Hindlimb muscle (tissue), 1 donor: Measurements from ENCODE around the gene UBE2QL1. TPM values are rescaled to one million over a fixed set of nuclear protein-coding genes. Genes with fewer than 3 reads are reported as not detected.

ENCODE experiments used
- DNase-seq: peaks from one replicate; pipeline ENCODE4 v3.0.0-alpha.2; 2013
- polyA plus RNA-seq: library from polyadenylated mRNA; unstranded; fragments of 120-200 nt; gene quantifications from one replicate; pipeline ENCODE4 v1.2.1, GENCODE V29; 2013; ENCODE audit not compliant: insufficient read length

Gene UBE2QL1, protein sequence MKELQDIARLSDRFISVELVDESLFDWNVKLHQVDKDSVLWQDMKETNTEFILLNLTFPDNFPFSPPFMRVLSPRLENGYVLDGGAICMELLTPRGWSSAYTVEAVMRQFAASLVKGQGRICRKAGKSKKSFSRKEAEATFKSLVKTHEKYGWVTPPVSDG
- 2.3 TPM for polyA plus RNA-seq

DNA sequence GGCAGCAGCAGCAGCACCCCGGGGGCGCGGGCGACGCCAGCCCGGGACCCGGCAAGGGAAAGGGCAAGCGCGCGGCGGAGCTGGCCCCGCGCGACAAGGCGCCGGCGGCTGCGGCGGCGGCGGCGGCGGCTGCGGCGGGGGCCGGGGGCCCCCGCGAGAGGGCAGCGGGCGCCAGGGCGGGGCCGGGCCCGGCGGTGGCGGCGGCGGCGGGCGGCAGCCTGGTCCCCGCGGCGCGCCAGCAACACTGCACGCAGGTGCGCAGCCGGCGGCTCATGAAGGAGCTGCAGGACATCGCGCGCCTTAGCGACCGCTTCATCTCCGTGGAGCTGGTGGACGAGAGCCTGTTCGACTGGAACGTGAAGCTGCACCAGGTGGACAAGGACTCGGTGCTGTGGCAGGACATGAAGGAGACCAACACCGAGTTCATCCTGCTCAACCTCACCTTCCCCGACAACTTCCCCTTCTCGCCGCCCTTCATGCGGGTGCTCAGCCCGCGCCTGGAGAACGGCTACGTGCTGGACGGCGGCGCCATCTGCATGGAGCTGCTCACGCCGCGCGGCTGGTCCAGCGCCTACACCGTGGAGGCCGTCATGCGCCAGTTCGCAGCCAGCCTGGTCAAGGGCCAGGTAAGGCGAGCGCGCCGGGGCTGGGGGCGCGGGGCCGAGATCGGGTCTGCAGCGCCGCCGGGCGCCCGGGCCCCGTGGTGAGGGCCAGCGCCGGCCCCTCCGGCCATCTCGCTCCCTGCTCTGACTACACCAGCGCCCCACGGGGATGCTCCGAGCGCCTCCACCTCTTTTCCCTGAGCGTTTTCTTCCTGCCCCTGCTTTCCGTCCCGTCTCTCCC, at the start of gene UBE2QL1:
TSS of gene UBE2QL1 (plus strand) at position 238 of the 843 bp plus-strand sequence. CDS start at position 273, 35 bp downstream.
- peak; percentile 10 for DNase-seq

DNA sequence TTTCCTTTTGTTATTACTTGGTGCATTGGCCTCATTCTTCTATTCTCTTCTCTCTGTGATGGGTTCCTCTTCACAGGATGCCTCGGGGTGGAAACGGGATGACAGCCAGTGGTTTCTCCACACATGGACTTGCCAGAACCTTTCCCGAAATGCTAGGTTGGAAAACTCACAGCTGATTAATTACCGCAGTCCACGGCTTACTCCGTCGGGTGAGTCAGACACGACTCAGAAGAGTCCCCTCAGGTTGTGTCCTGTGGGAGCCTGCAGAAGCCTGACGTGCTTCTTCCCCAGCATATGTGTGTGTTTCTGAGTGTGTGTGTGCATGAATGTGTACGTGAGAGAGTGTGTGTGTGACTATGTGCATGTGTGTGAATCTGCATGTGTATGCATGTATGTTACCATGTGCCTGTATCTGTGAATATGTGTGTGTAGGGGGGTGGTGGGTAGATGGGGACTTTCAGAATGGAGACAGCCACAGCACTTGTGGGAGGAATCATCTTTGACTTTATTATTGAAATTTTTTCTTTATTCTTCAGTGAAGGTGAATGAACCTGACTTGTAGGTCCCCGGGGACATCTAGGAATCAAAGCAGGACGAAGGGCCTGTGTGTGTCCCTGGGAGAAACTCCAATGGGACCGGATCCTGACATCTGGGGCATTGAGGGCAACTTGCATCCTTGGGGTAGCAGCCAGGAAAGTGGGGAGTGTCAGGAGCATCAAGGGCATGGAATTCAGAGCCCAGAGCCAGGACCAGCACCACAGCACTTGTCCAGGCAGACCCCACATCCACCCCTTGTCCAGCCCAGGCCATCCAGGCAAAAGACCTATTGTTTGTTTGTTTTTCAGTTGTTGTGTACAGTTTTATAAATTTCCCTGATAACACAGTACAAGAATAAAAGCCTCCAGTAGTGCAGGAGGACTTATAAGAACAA, 48.4 kb upstream of the UBE2QL1 start:
- DNase-seq: no peak

DNA sequence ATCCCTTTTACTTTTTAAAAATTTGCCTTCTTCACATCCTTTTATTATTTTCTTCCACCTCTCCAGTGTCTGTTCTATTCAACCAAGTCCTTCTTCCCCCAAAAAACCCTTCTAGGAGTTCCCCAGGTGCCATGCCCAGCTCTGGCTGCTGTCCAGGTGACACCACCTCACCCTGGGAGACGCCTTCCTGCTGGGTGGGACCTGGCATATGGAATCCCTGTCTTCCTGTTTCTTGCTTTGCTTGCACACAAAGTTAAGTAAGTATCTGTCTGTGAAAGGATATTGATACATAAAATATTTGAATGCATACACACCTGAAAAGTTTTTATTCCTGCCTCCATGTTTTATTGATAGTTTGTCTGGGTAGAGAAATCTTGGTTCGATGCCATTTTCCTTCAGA, 47.2 kb upstream of the UBE2QL1 start:
- no peak for DNase-seq

DNA sequence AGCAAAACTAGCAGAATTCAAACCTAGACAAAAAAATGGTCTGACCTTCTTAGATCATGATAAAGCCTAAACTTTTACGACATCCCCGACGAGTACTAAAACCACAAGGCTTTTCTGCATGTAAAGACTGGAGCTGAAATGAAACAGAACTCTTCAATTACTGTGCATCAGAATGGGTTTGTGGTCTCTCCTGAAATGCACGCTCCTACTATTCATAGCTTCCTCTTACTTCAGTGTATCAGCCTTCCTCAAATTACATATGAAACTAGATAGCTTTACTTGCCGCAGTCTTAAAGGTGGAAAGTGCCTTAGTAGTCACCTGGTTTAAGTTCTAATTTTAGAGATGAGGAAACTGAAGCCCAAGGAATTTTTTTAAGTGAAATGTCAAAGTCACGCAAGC, 45.7 kb upstream of the UBE2QL1 start:
- DNase-seq: no peak

DNA sequence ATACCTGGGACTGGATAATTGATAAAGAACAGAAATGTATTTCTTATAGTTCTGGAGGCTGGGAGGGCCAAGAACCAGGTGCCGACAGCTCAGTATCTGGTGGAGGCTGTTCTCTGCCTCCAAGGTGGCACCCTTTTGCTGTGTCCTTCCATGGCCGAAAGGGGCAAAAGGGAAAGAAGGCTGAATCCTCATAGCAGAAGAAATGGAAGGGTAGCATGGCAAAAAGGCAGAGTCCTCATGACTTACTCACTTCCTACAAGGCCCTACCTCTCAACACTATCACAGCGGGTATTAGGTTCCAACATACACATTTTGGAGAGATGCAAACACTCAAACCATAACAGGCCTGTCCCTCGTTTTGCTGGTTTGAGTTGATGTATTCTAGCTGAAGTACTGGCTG, 45.2 kb upstream of the UBE2QL1 start:
- no peak for DNase-seq

DNA sequence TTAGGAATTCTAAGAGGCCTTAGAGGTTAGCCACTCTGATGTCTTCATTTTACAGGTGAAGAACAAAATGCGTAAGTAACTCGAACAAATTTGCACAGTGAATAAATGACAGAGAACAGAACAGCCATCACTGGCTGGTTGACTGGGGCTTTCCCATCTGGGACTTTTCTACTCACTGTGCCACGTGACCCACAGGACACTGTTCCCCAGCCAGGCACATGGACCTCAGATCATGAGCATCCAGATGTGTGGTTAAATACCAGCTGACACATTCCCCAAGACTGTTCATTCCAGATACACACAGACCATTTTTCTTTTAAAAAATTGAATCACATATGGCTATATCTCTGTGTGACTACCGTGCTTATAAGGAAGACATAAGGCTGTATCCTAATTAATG, 44.5 kb upstream of the UBE2QL1 start:
- DNase-seq: no peak

DNA sequence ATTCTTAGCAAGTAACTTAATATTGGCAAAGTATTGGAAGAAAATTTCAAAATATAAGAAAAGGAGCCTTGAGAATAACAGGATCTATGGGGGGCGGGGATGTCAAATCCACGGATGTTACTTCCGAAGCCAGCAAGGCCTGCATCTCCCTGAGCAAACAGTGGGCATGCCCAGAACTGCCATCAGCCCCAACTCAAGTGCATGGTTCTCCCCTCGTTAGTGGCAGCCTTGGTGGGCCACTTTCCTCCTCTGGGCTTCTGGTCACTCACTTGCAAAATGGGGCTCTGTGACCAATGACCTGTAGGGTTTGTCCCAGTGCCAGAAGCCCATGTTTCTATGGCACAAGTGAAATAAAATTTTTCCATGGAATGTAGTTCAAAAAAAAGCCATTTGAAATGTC, 43.1 kb upstream of the UBE2QL1 start:
- DNase-seq: no peak

DNA sequence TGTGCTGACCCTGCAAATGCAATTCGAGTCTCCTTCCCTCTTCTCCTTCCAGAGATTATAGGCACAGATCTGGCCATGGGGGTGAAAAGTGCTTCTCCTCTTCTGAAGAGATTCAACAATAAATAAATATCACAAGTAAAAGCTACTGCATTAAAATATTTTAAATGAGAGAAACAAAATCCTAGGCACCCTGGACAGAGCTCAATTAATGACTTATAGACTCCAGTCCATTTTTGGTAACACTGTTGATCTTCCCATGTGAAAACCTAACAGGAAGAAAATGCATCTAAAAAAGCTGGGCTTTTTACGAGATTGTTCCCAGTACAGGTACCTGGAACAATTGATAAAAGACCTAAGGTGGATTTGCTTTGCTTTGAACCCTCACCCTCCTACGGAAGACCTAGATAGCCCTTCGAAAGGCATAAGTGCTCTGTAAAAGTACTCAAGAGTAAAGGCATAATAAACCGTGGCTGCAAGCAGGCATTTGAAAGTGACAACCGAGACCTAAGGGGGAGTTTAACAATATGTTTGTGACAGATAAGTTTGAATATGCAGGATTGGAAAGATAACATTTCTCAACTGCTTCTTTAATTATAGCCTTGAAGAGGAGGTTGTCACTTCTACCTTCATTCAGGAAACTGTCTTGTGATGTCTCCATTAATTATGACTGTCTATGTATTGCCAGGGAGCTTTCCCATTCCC, 41.0 kb upstream of the UBE2QL1 start:
- DNase-seq: no peak

DNA sequence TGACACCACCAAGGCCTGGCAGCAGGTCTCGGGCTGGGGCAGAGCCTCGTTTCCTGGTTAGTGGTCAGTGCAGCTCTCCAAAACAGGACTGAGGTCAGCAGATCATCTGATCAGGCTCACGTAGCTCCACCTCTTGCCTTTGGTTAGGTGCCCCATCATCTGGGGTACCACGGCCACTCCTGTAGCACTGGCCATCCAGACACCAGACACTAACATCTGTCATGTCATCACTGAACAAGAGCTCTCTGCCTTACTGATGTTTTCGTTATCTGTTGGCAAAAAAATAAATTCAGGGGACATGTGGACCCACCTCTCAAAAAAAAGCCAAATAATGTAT, 40.4 kb upstream of the UBE2QL1 start:
- DNase-seq: no peak

DNA sequence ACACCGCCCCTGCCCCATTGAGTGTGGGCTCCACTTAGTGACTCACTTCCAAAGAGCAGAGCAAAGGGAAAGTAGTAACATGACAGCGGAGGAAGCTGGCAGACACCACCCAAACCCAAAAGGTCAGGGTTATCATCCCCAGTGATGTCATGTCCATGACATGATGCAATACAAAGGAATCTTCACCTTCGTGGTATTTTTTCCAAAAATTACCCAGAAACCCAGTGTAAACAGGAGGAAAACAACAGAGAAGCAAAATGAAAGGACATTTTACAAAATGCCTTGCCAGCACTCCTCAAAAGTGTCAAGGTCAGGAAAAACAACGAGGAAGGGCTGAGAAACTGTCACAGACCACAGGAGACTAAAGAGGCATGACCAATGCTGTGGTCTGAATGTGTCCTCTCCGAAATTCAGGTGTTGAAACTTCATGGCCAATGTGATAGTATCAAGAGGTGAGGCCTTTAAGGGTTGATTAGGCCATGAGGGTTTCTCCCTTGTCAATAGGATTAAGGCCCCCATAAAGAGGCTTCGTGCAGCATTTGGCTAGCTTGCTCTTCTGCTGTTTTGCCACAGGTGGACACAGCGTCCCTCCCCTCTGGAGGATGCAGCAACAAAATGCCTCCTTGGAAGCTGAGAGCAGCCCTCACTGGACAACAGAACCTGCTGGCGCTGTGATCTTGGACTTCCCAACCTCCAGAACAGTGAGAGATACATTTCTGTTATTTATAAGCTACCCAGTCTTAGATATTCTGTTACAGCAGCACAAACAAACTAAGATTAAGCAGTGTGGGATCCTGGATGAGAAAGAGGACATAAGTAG, 39.8 kb upstream of the UBE2QL1 start:
- DNase-seq: no peak

DNA sequence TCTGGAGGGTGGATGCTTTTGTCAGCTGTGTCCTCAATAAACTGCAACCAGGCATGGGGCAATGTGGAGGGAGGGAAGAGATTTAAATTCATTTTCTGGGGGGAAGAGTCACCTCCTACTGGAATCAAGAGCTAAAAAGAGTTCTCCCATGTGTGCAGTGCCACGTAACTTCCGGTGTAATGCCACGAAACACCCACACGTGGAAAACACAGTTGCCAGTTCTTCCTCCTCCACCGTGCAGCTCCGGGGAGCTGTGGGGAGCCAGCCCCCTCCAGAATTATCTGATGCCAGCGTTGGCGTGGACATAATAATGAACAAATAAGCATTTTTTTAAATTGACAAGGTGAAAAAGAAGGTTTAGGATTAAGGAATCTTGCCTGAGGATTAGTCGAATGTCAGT, 38.2 kb upstream of the UBE2QL1 start:
- no peak for DNase-seq

DNA sequence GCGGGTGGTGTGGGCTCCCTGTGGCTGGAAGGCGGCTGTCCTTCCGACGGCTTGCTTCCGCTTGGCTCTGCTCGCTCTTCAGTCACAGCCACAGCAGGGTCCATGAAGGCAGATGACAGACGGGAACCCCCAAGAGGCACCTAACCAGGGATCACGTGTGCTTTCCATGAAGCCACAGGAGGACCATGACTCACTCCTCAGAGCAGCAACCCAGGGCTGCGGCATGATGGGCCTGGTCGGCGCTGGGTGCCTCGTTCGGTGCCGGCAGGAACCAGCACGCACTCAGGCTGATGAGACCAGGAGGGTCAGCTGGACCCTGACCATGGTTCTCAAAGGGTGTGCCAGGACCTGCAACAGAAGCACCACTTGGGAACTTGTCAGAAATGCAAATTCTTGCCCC, 37.5 kb upstream of the UBE2QL1 start:
- DNase-seq: no peak

DNA sequence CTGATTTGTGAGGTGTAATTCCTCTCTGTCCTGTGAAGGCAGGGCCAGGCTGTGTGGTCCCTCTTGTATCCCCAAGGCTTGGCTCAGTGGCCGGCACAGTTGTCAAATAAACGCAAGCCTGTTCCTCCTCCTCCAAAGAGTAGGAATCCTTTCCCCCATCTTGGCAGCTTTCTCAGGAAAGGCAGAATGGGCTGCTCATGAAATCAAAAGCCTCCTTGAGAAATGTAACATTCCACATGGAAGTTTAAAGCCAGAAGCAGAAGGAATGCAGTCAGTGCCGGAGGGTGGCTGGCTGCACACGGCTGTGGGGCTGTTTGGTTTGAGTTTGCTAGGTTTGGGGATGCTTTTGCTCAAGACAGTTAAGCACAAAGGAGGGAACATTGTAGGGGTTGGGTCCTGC, 35.8 kb upstream of the UBE2QL1 start:
- no peak for DNase-seq

DNA sequence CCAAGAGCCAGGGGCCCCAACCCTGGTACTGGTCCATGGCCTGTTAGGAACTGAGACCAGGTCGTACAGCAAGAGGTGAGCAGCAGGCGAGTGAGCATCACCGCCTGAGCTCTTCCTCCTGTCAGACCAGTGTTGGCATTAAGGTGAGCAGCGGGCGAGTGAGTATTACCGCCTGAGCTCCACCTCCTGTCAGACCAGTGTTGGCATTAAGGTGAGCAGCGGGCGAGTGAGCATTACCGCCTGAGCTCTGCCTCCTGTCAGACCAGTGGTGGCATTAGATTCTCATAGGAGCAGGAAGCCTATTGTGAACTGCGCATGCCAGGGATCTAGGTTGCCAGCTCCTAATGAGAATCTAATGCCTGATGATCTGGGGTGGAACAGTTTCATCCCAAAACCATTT, 31.0 kb upstream of the UBE2QL1 start:
- no peak for DNase-seq

DNA sequence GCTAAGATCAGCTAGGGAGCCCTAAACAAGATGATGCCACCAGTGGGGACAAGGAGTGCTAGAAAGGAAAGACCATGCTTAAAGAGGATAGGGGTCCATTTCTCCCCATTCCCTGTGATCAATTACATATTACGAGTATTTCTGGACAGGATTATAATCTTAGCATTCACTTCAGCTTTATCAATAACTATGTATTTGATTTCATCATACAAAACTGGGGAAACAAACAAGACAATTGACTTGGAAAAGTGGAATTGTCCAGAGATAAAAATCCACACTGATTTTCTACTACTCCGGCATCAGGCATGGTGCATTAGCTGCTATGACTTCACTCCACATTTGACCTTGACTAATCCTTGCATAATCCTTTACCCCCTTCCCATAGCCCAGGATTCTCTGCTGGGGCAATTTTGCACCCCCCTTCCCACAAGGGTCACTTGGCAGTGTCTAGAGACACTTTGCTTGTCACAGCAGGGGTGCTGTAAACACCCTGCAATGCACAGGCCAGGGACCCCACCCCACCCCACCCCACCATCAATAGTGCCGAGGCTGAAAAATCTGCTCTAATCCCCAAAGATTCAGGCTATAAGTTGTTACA, 29.9 kb upstream of the UBE2QL1 start:
- DNase-seq: no peak

DNA sequence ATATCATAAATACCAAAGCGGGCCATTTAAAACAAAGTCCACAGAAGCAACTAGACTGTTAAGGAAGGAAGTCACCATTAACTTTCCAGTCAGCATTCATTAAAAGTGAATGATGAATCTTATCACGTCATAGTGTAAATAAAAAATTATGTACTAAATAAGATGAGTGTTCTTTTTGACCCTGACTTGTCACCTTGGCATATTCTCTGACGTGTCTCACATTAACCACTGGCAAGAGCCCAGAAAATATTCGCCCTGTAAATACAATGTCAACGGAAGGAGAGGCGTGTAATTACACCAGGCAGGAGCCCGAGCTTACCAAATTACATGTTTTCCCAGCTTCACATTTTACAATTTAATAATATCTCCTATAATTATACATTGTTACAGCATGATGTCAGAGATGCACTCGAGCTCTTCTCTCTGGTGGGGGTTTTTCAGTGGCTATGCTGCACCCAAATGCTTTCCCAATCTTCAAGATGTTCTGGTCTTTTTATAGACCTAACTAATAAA, 29.3 kb upstream of the UBE2QL1 start:
- no peak for DNase-seq

DNA sequence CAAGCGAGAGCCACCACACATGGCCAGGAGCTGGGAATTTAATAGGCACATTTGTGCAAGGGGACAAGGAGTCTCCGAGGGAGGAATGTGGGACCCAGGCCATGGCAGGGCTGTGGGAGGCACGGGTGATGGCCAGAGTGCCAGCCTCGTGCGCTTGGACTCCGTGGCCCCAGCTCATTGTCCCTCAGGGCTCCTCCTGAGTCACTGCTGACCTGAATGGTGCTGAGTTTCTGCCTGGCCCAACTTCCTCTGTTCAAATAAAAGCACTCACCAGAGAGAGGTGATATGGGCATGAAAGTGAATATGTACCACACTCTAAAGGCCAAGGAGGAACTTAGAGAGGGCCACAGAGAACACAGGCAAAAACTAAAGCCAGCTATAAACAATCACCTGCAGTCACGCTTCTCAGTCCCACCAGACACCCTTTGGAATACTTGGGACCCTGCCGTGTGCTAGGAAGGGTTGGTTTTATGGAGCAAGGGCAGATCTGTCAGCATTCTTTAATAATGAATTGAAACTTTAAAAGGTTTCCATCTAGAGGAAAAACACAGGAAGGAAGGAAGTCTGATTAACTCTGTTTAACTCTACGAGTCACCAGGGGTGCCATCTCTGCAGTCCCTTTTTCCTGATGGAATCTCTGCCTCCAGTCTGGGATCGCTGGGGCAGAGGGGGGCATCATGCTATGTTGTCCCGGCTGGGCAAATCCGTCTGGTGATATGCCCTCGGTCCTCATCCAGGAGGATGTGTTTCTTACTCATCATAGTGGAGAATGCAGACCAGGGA, 25.1 kb upstream of the UBE2QL1 start:
- DNase-seq: no peak

DNA sequence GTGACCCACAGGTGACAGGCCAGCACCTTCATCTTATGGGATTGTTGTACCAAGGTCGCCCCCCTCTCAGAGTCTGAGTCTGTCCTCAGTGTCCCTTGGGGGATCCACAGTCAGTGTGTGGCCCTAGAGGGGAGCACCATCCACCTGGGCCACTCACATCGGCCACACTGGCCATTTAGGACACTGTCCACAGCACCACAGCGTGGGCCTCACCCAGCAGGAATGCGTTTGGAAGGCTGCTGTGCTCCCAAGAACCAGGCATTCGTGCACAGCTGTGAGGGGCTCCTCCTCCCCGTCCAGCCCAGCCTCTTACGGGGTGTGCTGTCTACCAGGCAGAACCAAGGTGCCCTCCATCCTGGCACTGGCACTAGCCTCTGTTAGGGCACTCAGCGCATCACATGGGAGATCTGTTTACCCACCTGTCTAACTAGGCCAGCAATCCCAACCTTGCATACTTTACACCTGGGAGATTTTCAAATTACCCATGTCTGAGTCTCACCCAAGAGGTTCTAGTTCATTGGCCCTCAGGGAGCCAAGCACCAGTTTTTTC, 24.5 kb upstream of the UBE2QL1 start:
- no peak for DNase-seq

DNA sequence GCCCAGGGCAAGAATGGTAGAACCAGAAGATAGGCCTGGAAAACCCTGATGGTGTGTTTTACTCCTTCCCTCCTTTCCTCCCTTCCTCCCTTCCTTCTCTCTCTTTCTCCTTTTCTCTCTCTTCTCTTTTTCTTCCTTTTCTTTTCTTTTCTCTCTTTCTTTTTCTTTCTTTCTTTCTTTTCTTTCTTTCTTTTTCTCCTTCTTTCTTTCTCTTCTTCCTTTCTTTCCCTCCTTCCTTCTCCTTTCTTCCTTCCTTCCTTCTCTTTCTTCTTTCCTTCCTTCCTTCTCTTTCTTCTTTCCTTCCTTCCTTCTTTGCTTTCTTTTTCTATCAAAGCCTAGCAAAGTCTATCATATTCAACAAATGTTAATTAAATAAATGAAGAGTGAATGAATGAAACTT, 24.0 kb upstream of the UBE2QL1 start:
- no peak for DNase-seq

DNA sequence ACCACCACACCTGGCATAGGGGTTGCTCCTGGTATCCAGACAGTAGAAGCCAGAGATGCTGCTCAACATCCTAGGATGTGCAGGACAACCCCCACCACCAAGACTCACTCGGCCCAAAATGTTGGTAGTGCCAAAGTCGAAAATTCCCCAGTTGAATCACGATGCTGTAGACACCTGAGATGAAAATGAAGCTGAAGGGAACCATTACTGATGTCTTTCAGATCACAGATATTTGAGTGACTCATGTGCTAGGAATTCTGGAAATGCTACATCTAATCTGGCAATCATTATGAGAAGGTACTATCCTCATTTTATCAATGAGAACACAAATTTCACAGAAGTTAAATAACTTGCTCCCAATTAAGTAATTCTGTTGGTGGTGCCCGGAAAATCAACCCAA, 21.0 kb upstream of the UBE2QL1 start:
- DNase-seq: no peak
